Mucosa of stomach (tissue), 1 donor: Measurements from ENCODE around the gene CFAP206.

ENCODE experiments used
- H3K27me3 ChIP-seq: one replicate; pipeline ENCODE4 v1.7.0; 2013; ENCODE audit warnings: mild to moderate bottlenecking, low read length; ENCODE audit not compliant: control insufficient read depth, insufficient read depth
- H3K36me3 ChIP-seq: one replicate; pipeline ENCODE4 v1.7.0; 2013; ENCODE audit warnings: low read length; ENCODE audit not compliant: control insufficient read depth, insufficient read depth
- H3K4me1 ChIP-seq: one replicate; pipeline ENCODE4 v1.7.0; 2013; ENCODE audit warnings: mild to moderate bottlenecking, low read length; ENCODE audit not compliant: control insufficient read depth, insufficient read depth
- H3K4me3 ChIP-seq: one replicate; pipeline ENCODE4 v1.7.0; 2013; ENCODE audit warnings: low read length
- H3K9ac ChIP-seq: one replicate; pipeline ENCODE4 v1.7.0; 2013; ENCODE audit warnings: mild to moderate bottlenecking, low read length, moderate library complexity
- H3K9me3 ChIP-seq: one replicate; pipeline ENCODE4 v1.7.0; 2013; ENCODE audit warnings: mild to moderate bottlenecking, low read length, moderate library complexity; ENCODE audit not compliant: control insufficient read depth
- donor health status: Pancreatic carcinoma.

Gene CFAP206

DNA sequence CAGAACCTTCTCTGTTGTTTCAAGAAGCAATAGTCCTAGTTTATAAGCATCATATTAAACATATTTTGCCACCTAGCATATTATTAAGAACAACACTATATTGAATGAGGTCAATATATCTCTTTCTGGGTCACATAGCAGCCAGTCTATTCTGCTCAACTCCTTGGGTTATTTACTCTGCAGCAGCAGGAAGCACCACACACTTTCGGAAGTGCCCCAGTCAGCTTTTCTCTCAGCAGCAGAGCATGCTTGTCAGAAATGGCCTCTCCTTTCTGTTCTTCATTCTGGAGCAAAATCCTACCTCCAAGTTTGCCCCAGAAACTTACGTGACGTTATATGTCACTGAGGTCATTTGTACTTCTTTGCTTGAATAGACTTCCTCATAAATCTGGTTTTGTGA, 22.7 kb downstream of the CFAP206 start:
- H3K4me1 ChIP-seq, result no peaks in the 10 kb centered on the region
- H3K9ac ChIP-seq, result no peak overlapping the region
- H3K36me3 ChIP-seq, result no peaks in the 10 kb centered on the region
- H3K4me3 ChIP-seq, result no peak overlapping the region
- no peaks in the 10 kb centered on the region for H3K9me3 ChIP-seq
- H3K27me3 ChIP-seq, result no peaks in the 10 kb centered on the region

DNA sequence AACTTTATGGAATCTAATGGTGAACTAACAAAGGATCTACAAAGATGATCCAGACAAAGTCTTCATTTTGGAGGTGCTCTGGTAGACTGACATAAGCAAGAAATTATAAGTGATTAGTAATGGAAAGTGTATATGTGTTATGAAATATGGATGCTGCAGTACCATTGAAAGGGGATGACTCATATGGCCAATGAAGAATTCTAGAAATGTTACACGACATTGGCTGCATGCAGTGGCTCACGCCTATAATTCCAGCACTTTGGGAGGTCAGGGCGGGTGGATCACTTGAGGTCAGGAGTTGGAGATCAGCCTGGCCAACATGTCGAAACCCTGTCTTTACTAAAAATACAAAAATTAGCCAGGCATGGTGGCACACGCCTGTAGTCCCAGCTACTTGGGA, 23.5 kb downstream of the CFAP206 start:
- no peaks in the 10 kb centered on the region for H3K4me1 ChIP-seq
- H3K36me3 ChIP-seq, result no peaks in the 10 kb centered on the region

DNA sequence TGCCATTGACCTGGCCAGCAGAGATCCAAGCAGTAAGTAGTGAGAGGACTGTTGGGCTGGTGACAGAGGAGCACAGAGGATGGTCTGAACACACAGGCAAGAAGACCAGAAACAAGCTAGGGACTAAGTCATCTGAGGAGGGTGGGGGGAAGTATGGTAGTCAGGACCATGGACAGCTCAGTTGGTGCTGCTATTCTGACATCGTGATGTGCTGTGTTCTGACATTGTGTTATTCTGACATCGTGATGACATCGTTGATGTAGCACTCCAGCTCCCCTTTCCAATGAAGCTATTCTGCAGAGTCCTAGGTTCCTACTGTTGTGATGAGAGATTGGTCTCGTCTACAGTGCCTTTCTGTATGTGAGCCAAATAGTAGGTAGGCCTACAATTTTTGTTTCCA, 28.7 kb downstream of the CFAP206 start:
- H3K9ac ChIP-seq, result no peak overlapping the region
- no peaks in the 10 kb centered on the region for H3K9me3 ChIP-seq
- H3K4me1 ChIP-seq, result no peaks in the 10 kb centered on the region
- no peaks in the 10 kb centered on the region for H3K36me3 ChIP-seq
- no peak overlapping the region for H3K4me3 ChIP-seq
- no peaks in the 10 kb centered on the region for H3K27me3 ChIP-seq

More for the DNA sequence above, 23.5 kb downstream of the CFAP206 start:
- Histone ChIP-seq H3K27me3 (no peaks in the 10 kb centered on the region), H3K4me3 (no peak overlapping the region), H3K9me3 (no peaks in the 10 kb centered on the region), H3K9ac (no peak overlapping the region)

DNA sequence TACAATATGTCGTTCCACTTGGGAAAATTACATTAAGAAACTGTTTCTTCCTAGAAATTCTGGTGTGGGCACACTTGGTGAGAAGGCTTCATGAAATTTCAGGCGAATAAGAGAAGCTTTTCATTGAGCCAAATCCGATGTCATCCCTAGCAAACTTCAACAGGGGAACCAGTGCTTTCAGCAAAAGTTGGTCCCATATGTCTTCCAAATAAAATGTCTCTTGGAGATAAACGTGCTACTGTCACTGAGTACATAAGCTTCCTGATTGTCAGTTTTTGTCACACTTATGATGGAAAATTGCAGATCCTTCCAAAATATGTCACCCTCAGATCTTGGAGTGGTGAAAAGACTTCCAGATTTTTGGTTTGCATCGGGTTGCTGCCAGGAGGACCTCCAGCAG, 33.9 kb downstream of the CFAP206 start:
- no peaks in the 10 kb centered on the region for H3K4me1 ChIP-seq
- H3K9ac ChIP-seq, result no peak overlapping the region
- H3K9me3 ChIP-seq, result no peaks in the 10 kb centered on the region
- H3K36me3 ChIP-seq, result no peaks in the 10 kb centered on the region
- H3K27me3 ChIP-seq, result no peaks in the 10 kb centered on the region
- H3K4me3 ChIP-seq, result no peak overlapping the region

DNA sequence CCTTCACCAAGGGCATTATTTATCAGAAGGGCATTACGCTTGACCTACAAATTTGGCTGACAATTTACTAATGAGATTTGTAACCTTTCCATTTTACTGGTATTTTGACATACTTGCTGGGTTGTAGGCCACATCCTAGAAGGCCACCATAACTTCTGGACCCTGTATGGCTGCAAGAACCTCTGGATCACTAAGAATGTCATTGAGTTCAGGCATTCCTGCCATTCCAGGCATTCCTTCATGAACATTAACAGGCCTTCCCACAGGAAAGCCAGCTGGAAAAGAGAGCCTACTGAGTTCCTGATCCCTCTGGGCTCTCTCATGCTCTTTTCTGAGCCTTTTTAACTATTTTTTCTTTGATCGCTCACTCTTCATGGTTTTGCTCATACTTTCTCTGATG, 36.6 kb downstream of the CFAP206 start:
- no peaks in the 10 kb centered on the region for H3K4me1 ChIP-seq
- no peak overlapping the region for H3K9ac ChIP-seq
- H3K4me3 ChIP-seq, result no peak overlapping the region
- no peaks in the 10 kb centered on the region for H3K9me3 ChIP-seq
- H3K27me3 ChIP-seq, result no peaks in the 10 kb centered on the region
- no peaks in the 10 kb centered on the region for H3K36me3 ChIP-seq

DNA sequence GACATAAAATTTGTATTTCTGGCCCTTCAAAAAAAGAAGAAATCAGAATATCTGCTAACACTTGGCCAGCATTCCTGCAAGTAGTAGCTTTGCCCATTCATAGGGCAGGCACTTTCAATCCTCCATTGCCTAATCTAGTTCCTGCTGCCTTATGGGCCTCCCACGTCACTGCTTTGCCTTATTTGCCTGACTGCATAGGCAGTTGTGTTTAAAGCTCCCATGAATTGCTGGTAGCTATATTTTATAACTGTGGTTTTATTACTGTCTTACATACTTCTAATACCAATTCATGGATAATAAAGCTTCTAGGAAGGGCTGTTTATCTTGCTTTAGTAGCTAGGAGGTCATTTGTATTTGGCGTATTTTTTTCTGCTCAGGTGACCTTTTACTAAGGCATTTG, 57.3 kb downstream of the CFAP206 start:
- Histone ChIP-seq H3K9ac (no peak overlapping the region), H3K9me3 (no peaks in the 10 kb centered on the region), H3K36me3 (no peaks in the 10 kb centered on the region), H3K4me1 (no peaks in the 10 kb centered on the region), H3K4me3 (no peak overlapping the region), H3K27me3 (no peaks in the 10 kb centered on the region)

DNA sequence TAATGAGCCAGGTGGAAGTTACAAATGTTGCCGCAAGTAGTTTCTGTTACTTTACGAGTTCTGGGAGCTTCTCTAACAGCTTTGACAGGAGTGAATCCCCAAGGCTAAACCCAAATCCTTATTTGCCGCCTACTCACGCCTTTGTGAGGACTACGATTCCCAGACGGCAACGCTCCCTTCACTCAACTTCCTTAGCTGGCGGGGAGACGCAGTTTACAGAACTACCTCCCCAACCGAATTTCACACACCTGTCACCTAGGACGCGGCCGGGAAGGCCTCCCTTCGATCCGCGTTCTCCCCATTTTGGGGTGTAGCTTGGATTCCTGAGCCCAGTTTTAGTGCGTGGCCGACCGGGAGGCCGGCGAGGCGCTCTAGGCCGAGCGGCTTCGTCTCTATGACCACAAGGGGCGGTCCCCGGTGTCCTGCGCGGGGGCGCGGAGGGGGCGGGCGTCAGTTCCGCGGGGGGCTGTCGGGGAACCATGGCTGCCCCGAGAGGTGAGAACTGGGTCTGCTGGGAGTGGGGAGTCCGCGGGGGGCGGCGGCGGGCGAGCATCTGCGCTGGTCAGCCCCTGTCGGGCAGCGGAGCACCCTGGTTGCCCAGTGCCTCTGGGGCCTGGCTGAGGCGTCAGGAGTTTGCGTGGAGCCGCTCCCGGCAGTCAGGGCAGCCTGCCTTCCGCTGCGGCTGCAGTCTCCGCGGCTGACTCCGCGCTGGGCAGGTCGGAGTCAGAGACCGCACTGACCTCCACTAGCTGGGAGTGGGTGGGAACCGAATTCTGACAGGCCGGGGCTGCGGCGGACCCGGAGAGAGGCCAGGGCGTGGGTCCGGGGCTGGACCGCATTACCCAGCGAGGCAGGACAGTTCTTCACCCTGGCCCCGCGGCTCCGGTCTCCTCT, 65.0 kb downstream of the CFAP206 start, which contains the start of gene SLC35A1:
SLC35A1 (plus strand) TSS at position 450 of the 894 bp plus-strand sequence; CDS start at position 480, 30 bp downstream.
- H3K9ac ChIP-seq, result peak within 1 kb of the TSS; percentile 91
- peak within 1 kb of the TSS; percentile 99 for H3K4me3 ChIP-seq
- no peaks in the 10 kb centered on the region for H3K27me3 ChIP-seq
- H3K9me3 ChIP-seq, result no peaks in the 10 kb centered on the region
- H3K36me3 ChIP-seq, result peaks cover 6% of the 10 kb centered on the region
- H3K4me1 ChIP-seq, result peaks cover 14% of the 10 kb centered on the region

DNA sequence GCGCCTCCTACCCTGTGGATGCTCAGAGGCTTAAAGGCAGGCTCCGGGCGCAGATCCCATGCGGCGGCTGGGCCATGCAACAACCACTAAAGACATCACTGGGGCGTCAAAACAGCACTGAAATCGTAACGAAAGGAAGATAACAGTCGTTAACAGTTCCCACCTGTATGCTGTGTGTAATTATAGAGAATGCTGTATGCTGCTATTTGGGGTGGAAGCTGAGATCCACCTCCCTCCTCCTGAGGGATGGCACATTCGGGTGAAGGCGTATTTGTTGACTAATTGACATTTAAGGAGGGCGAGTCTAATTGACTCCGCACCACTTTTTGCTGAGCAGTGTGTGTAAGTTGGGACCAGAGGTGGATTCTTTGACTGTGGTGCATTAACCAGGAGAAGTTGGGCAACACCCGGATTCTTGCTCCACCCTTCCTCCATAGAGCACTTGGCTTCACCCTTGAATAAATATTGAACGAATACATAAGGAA, 65.7 kb downstream of the CFAP206 start:
- peak overlapping the region; percentile 99 for H3K4me3 ChIP-seq
- H3K36me3 ChIP-seq, result peaks cover 6% of the 10 kb centered on the region
- peak overlapping the region; percentile 91 for H3K9ac ChIP-seq
- no peaks in the 10 kb centered on the region for H3K9me3 ChIP-seq
- no peaks in the 10 kb centered on the region for H3K27me3 ChIP-seq
- H3K4me1 ChIP-seq, result peaks cover 14% of the 10 kb centered on the region

DNA sequence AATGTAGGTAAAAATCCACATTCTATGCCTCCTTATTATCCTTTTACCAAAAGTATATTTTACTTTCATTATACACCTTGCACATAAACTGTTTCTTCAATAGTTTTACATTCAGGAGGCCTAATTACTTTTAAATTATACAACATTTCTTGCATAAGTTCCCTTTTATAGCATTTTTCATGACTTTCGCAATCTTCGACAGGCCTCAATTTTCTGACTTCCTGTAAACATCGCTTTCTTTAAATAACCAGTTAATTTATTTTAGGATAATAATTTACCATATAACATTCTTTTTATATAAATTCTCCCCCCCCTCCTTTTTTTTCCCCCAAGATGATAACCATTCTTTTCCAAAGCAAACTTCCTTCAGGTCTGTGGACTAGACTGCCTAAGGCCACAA, 74.2 kb downstream of the CFAP206 start:
- peaks cover 6% of the 10 kb centered on the region for H3K4me1 ChIP-seq
- no peak overlapping the region for H3K9ac ChIP-seq
- H3K27me3 ChIP-seq, result no peaks in the 10 kb centered on the region
- no peak overlapping the region for H3K4me3 ChIP-seq
- H3K9me3 ChIP-seq, result no peaks in the 10 kb centered on the region
- H3K36me3 ChIP-seq, result peaks cover 6% of the 10 kb centered on the region

DNA sequence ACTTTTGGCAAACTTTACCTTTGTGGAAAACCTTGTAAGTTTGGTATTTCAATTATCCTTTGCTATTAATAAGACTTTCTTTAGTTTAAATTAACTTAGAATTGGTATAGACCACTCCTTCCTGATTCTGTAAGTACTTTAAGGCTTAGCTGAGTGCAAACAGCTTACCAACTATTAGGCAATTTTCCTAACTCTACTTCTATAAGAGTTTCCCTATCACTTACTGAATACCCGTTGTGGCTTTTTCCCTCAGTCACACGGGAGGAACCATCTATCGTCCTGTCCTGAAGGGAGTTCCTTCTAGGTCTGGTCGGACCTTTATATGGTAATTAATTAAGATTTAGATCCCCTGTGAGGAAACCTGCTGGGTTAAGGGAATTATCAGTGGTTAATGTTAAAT, 74.6 kb downstream of the CFAP206 start:
- Histone ChIP-seq H3K36me3 (peaks cover 5% of the 10 kb centered on the region), H3K9ac (no peak overlapping the region), H3K9me3 (no peaks in the 10 kb centered on the region), H3K27me3 (no peaks in the 10 kb centered on the region), H3K4me3 (no peak overlapping the region), H3K4me1 (peaks cover 6% of the 10 kb centered on the region)

DNA sequence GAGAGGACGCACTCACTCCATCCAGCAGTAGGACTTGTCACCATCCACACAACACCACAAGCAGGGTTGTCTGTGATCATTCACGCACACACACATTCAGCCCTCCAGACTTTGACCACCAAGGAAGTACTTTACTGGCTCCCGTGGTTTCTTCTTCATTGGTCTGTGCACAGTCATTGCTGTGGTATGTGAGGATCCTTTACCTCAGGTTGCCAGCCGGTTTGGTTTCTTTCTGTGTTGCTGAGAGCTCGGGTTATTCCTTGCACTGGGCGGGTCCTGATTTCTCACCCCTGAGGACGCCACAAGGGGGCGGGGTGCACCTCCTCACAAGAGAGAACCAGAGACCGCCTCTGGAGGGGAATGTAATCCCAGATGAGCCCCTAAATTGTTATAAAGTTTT, 76.2 kb downstream of the CFAP206 start:
- Histone ChIP-seq H3K4me3 (no peak overlapping the region), H3K36me3 (no peaks in the 10 kb centered on the region), H3K9ac (no peak overlapping the region), H3K4me1 (peaks cover 6% of the 10 kb centered on the region), H3K27me3 (no peaks in the 10 kb centered on the region), H3K9me3 (no peaks in the 10 kb centered on the region)

DNA sequence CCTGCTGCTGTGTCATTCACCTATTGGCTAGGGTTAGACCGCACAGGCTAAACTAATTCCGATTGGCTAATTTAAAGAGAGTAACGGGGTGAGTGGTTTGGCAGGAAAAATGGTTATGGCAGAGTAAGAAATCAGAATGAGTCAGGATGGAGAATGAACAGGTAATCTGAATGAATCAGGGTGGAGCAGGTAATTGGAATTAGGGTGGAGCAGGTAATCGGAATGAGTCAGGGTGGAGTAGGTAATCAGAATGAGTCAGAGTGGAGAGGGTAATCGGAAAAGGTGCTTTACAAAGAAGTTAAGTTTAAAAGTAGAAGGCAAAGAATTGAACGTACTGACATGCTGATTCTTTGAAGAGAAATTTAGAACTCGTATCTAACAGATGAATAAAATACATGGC, 76.7 kb downstream of the CFAP206 start:
- H3K4me1 ChIP-seq, result peaks cover 6% of the 10 kb centered on the region

More for the DNA sequence above, 76.7 kb downstream of the CFAP206 start:
- no peaks in the 10 kb centered on the region for H3K36me3 ChIP-seq
- no peak overlapping the region for H3K9ac ChIP-seq
- no peaks in the 10 kb centered on the region for H3K27me3 ChIP-seq
- no peaks in the 10 kb centered on the region for H3K9me3 ChIP-seq
- H3K4me3 ChIP-seq, result no peak overlapping the region
